Measurements from ENCODE around the gene MYO5B.

- TF ChIP-seq CTCF (conservative IDR thresholded peaks at IDR 0.05; ENCODE audit: low read depth, low read length), result no peak
- no peak for TF ChIP-seq RCOR1 (IDR thresholded peaks at IDR 0.05; ENCODE audit: insufficient replicate concordance, low read length)
- no peak for TF ChIP-seq POLR2A (IDR thresholded peaks at IDR 0.05; ENCODE audit: low read depth, low read length)
- no peak for TF ChIP-seq CEBPB (IDR thresholded peaks at IDR 0.05; ENCODE audit: low read depth, low read length)
- TF ChIP-seq RFX5 (IDR thresholded peaks at IDR 0.05; ENCODE audit: low read depth, low read length), result no peak
- no peak for TF ChIP-seq FOS (IDR thresholded peaks at IDR 0.05; ENCODE audit: low read depth, low read length)
- TF ChIP-seq BHLHE40 (IDR thresholded peaks at IDR 0.05; ENCODE audit: low read depth, low read length), result no peak
- TF ChIP-seq MAFK (IDR thresholded peaks at IDR 0.05; ENCODE audit: low read depth, low read length), result no peak
- TF ChIP-seq NFE2L2 (IDR thresholded peaks at IDR 0.05; ENCODE audit: low read depth, low read length), result no peak
- no peak for TF ChIP-seq ELK1 (IDR thresholded peaks at IDR 0.05; ENCODE audit: borderline replicate concordance, low read depth, low read length)
- TF ChIP-seq SMC3 (IDR thresholded peaks at IDR 0.05; ENCODE audit: low read depth, low read length), result no peak
- no peak for TF ChIP-seq CHD1 (IDR thresholded peaks at IDR 0.05; ENCODE audit: low read depth, low read length)
- TF ChIP-seq USF2 (IDR thresholded peaks at IDR 0.05; ENCODE audit: low read depth, low read length), result no peak
Observed at GRCh38 chr18:49865401-49865800, 329.5 kb downstream of the MYO5B start.

Measured in IMR-90 (cell line).